Stimulated activated CD8-positive, alpha-beta memory T cell treated with anti-CD3 and anti-CD28 coated beads, Interleukin-2, amount 100 ng/mL, for 48 hours (primary cell): ENCODE measurements around the gene UTS2B.

ENCODE experiments used
- DNase-seq, 2 donors: peaks; one replicate each; pipeline ENCODE4 v3.0.0-alpha.2; 2020; ENCODE audit warnings: low read depth in 2 of 2

UTS2B gene

GRCh38 chr3:191238321-191238817 lies 92.0 kb downstream of the UTS2B start:
- DNase-seq = no peak

- no peak for DNase-seq
Observed at GRCh38 chr3:191237047-191237882, 93.1 kb downstream of the UTS2B start.

- no peak for DNase-seq
Observed at GRCh38 chr3:191236646-191237045, 93.7 kb downstream of the UTS2B start.

- no peak for DNase-seq
Observed at GRCh38 chr3:191235331-191236314, 94.7 kb downstream of the UTS2B start.

GRCh38 chr3:191234216-191234615 lies 96.1 kb downstream of the UTS2B start:
- DNase-seq = no peak

GRCh38 chr3:191227541-191227940 lies 102.8 kb downstream of the UTS2B start:
- DNase-seq = no peak

- no peak for DNase-seq
Observed at GRCh38 chr3:191221638-191222037, 108.7 kb downstream of the UTS2B start.

GRCh38 chr3:191220908-191221307 lies 109.4 kb downstream of the UTS2B start:
- DNase-seq = no peak

- DNase-seq = no peak
Observed at GRCh38 chr3:191217301-191217700, 113.0 kb downstream of the UTS2B start.
